NOMO-1 (cell line): Measurements from ENCODE around the gene RYR1.
"Not testable (repeated sequence)": the region's sequence is repeated elsewhere in the genome, so short reads cannot be mapped to it uniquely, and the experiment has no call there.

Source experiments
- DNase-seq, 2 experiments: peaks; one replicate each; lab custom pipeline; 2025; ENCODE audit not compliant: unreplicated experiment in 2 of 2; lab: John Stamatoyannopoulos, UW

The RYR1 gene

GRCh38 chr19:38455031-38455430 lies 21.5 kb downstream of the RYR1 start:
- no peak for DNase-seq

DNA sequence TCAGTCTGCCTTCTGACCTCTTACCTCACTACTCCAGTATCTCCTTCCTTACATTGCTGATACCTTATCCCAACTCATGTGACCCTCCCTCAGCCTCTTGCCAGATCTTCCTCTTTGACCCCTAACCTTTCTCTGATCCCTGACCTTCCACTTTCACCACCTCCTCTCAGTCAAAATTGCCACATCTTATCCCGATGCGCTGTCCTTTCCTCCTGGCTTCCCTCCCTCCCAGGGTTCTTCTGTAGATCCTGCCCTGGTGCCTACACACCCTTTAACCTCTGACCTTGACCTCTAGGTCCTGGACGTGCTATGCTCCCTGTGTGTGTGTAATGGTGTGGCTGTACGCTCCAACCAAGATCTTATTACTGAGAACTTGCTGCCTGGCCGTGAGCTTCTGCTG lies 23.7 kb downstream of the RYR1 start:
- DNase-seq = no peak

GRCh38 chr19:38457690-38458405 lies 24.4 kb downstream of the RYR1 start:
- no peak for DNase-seq

GRCh38 chr19:38458991-38459390 lies 25.5 kb downstream of the RYR1 start:
- DNase-seq = no peak

GRCh38 chr19:38463365-38463764 lies 29.9 kb downstream of the RYR1 start:
- DNase-seq = no peak

DNA sequence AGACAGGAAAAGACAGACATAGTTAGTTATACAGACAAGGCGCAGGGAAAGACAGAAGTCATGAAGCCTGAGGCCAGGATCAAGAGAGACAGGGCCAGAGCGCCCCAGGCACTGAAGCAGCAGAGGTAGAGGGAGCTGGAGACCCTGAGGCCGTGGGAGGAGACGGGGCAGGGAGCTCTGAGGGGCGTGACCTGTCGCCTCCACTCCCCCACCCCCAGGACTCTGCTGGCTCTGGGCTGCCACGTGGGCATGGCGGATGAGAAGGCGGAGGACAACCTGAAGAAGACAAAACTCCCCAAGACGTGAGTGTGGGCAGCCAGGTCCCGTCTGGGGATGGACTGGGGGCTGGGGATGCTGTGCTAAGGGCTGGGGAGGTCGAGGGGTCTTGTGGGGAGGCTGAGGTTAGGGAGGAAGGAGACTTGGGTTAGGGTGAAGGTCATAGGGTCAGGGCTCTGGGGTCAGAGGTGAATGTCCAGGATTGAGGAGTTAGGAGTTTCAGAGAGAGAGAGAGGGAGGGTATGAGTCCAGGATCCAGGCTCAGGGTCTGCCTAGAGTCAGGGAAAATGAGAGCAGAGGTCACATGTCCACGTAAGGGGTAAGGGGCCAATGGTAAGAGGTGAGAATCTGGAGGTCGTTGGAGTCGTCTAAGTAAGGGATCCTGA lies 31.1 kb downstream of the RYR1 start:
- DNase-seq = no peak

DNA sequence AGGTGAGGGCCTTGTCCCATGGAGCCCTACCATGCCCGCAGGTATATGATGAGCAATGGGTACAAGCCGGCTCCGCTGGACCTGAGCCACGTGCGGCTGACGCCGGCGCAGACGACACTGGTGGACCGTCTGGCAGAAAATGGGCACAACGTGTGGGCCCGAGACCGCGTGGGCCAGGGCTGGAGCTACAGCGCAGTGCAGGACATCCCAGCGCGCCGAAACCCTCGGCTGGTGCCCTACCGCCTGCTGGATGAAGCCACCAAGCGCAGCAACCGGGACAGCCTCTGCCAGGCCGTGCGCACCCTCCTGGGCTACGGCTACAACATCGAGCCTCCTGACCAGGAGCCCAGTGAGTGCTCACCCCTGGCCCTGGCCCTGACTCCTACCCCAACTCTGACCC lies 32.6 kb downstream of the RYR1 start:
- no peak for DNase-seq

GRCh38 chr19:38467541-38468525 lies 34.3 kb downstream of the RYR1 start:
- no peak for DNase-seq

- no peak for DNase-seq
Observed at GRCh38 chr19:38469151-38469550, 35.7 kb downstream of the RYR1 start.

DNA sequence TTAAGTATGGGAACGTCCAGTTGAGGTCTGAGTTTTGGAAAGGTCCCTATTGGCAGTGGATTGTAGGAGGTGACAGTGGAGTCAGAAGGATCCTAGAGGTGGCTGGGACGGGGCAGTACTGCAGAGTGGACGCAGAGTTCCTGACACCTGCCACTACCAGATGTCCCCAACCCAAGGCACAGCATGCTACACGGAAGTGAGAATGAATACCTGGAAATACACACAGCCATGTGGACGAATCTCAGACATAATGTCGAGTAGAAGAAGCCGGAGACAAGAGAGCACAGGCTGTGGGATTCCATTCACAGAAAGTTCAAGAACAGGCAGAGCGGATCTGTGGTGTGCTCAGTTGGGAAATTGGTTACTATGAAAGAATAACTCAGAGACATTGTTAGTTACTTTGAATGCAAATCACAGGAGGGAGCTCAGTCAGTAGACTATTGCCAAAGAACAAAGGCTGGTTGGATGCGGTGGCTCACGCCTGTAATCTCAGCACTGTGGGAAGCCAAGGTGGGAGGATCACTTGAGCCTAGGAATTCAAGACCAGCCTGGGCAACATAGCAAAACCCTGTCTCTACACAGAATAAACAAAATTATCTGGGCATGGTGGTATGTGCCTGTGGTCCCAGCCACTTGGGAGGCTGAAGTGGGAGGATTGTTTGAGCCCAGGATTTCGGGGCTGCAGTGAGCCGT lies 37.4 kb downstream of the RYR1 start:
- DNase-seq = no peak

DNA sequence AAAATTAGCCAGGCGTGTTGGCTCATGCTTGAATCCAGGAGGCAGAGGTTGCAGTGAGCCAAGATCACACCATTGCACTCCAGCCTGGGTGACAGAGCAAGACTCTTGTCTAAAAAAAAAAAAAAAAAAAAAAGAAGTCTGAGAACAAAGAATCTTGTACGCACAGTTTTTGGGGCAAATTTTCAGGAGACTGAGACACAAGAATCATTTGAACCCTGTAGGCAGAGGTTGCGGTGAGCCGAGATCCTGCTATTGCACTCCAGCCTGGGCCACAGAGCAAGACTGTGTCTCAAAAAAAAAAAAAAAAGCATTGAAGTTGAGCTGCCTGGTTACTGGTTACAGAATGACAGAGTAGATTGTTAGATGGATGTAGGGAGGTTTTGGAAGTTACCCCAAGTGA lies 39.2 kb downstream of the RYR1 start:
- not testable (repeated sequence) for DNase-seq

DNA sequence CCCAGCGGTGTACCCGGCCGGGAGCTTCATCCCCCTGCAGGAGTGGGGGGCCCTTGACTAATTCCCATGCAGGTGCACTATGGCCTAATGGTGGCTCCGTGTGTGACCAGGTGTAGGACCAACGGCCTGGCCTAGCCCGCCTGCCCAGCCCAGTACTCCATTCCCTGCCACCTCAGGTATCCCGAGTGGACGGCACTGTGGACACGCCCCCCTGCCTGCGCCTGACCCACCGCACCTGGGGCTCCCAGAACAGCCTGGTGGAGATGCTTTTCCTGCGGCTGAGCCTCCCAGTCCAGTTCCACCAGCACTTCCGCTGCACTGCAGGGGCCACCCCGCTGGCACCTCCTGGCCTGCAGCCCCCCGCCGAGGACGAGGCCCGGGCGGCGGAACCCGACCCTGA lies 39.7 kb downstream of the RYR1 start:
- DNase-seq = no peak

- no peak for DNase-seq
Observed at GRCh38 chr19:38475176-38475575, 41.7 kb downstream of the RYR1 start.

DNA sequence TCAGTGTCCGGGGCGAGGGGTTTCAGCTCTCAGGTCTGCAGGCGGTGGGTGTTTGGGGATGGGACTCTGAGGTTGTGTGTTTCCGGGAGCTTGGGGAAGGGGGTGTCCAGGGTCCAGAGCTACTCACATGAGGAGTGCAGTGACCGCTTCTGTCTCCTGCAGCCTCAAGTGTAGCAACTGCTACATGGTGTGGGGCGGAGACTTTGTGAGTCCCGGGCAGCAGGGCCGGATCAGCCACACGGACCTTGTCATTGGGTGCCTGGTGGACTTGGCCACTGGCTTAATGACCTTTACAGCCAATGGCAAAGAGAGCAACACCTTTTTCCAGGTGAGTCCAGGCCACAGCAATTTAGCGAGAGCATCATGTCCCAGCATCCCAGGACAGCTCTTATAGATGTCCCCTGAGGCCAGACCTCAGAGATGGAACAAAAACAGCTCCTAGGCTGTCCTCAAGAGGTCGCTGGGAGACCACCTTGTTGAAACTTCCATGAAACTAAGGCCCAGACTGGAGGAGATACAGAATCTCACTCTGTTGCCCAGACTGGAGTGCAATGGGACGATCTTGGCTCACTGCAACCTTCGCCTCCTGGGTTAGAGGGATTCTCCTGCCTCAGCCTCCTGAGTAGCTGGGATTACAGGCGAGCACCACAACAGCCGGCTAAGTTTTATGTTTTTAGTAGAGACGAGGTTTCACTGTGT lies 44.9 kb downstream of the RYR1 start:
- no peak for DNase-seq

DNA sequence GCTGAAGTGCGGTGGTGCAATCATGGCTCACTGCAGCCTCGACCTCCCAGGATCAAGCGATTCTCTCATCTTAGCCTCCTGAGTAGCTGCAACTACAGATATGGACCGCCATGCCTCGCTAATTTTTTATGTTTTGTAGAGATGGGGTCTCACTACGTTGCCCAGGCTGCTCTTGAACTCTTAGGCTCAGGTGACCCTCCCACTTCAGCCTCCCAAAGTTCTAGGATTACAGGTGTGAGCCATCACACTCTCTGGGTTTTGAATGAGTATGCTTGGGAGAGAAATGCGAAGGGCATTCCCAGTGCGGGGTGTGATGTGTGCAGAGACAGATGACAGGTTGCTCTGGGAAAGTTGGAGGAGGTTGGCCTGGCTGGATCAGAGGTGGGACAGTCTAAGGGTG lies 49.0 kb downstream of the RYR1 start:
- DNase-seq = no peak

DNA sequence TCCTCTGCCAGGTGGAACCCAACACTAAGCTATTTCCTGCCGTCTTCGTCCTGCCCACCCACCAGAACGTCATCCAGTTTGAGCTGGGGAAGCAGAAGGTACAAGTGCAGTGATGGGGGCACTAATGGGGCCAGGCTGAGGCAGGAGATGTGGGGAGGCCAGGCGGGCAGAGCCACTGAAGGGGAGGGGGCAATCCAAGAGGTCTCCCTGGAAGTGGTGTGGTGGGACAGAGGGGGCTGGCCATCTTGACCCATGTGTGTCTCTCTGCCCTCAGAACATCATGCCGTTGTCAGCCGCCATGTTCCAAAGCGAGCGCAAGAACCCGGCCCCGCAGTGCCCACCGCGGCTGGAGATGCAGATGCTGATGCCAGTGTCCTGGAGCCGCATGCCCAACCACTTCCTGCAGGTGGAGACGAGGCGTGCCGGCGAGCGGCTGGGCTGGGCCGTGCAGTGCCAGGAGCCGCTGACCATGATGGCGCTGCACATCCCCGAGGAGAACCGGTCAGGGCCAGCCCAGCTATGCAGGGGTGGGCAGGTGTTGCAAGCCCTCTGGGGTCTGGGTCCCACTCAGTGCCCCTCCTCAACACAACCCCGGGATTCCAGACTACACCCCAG lies 49.6 kb downstream of the RYR1 start:
- no peak for DNase-seq

- DNase-seq = no peak
Observed at GRCh38 chr19:38484747-38485146, 51.3 kb downstream of the RYR1 start.

GRCh38 chr19:38485541-38486285 lies 52.2 kb downstream of the RYR1 start:
- DNase-seq = no peak

- DNase-seq = no peak
Observed at GRCh38 chr19:38486731-38487336, 53.3 kb downstream of the RYR1 start.
